Gastrocnemius medialis (tissue), 4 donors: ENCODE measurements around the gene IKBIP.

Experiments used
- POLR2A ChIP-seq, 2 donors: fragments of 450-650 bp; IDR thresholded peaks; one replicate each; pipeline ENCODE4 v1.6.1; 2017; ENCODE audit warnings: antibody characterized with exemption in 2 of 2, mild to moderate bottlenecking in 2 of 2, moderate library complexity in 2 of 2
- TF ChIP-seq, protein P1 (sequence below), 5 experiments: fragments of 450-650 bp in 3 of 5; fragments of 200-600 bp in 2 of 5; sonication (generic) in 2 of 5; IDR thresholded peaks in 4 of 5; conservative IDR thresholded peaks in 1 of 5; 1 replicate in 4 of 5; 2 replicates in 1 of 5; pipeline ENCODE4 v1.5.1; 2016 to 2019; ENCODE audit warnings: antibody characterized with exemption in 5 of 5, mild to moderate bottlenecking in 3 of 5, moderate library complexity in 3 of 5

DNA sequence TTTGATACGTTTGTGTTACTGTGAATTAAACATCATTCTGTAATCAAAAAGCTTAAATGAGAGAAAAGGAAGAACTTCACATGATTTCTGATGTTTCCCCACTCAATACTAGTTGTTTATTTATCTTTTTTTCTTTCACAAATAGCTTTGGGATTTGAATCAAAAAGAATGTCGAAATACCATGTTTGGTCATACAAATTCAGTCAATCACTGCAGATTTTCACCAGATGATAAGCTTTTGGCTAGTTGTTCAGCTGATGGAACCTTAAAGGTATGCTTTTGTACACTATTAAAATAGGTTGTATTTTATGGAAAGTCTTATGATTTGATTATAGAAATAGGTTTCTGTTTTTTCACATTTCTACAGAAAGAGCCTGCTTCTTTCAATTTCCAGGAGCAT is 42.0 kb upstream of the IKBIP start:
- TF ChIP-seq, protein P1, sequence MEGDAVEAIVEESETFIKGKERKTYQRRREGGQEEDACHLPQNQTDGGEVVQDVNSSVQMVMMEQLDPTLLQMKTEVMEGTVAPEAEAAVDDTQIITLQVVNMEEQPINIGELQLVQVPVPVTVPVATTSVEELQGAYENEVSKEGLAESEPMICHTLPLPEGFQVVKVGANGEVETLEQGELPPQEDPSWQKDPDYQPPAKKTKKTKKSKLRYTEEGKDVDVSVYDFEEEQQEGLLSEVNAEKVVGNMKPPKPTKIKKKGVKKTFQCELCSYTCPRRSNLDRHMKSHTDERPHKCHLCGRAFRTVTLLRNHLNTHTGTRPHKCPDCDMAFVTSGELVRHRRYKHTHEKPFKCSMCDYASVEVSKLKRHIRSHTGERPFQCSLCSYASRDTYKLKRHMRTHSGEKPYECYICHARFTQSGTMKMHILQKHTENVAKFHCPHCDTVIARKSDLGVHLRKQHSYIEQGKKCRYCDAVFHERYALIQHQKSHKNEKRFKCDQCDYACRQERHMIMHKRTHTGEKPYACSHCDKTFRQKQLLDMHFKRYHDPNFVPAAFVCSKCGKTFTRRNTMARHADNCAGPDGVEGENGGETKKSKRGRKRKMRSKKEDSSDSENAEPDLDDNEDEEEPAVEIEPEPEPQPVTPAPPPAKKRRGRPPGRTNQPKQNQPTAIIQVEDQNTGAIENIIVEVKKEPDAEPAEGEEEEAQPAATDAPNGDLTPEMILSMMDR (IDR thresholded peaks at IDR 0.05 in 4 of 5, conservative IDR thresholded peaks at IDR 0.05 in 1 of 5) = no peak
- TF ChIP-seq POLR2A (IDR thresholded peaks at IDR 0.05) = no peak
